DMS153 treated with DMSO at 0.1 percent for 48 hours (cell line): ENCODE results near the gene LAMC2.
"Not testable (repeated sequence)": the region's sequence is repeated elsewhere in the genome, so short reads cannot be mapped to it uniquely, and the experiment has no call there.

Experiments
- DNase-seq: peaks from one replicate; lab custom pipeline; 2025; ENCODE audit not compliant: unreplicated experiment; lab: John Stamatoyannopoulos, UW

The LAMC2 gene

GRCh38 chr1:183255073-183255472, 69.0 kb downstream of the LAMC2 start:
- DNase-seq, result no peak

- no peak for DNase-seq
These were observed 73.9 kb downstream of the LAMC2 start for GRCh38 chr1:183259924-183260323.

- DNase-seq, result no peak
These were observed 76.7 kb downstream of the LAMC2 start for GRCh38 chr1:183262628-183263200.

- DNase-seq, result no peak
These were observed 78.0 kb downstream of the LAMC2 start for GRCh38 chr1:183263886-183264602.

- DNase-seq, result no peak
These were observed 81.8 kb downstream of the LAMC2 start for GRCh38 chr1:183267646-183268431.

GRCh38 chr1:183270541-183271141, 84.6 kb downstream of the LAMC2 start:
- no peak for DNase-seq

GRCh38 chr1:183272390-183272848, 86.4 kb downstream of the LAMC2 start:
- no peak for DNase-seq

GRCh38 chr1:183273300-183273699, 87.2 kb downstream of the LAMC2 start:
- no peak for DNase-seq

GRCh38 chr1:183273984-183274383, 87.9 kb downstream of the LAMC2 start:
- DNase-seq, result not testable (repeated sequence)

GRCh38 chr1:183274836-183275235, 88.8 kb downstream of the LAMC2 start:
- no peak for DNase-seq

- no peak for DNase-seq
These were observed 89.3 kb downstream of the LAMC2 start for GRCh38 chr1:183275322-183275721.

- DNase-seq, result no peak
These were observed 90.5 kb downstream of the LAMC2 start for GRCh38 chr1:183276386-183277080.

GRCh38 chr1:183277821-183278738, 92.0 kb downstream of the LAMC2 start:
- DNase-seq, result no peak

GRCh38 chr1:183278739-183279591, 92.9 kb downstream of the LAMC2 start:
- DNase-seq, result no peak

- DNase-seq, result no peak
These were observed 93.8 kb downstream of the LAMC2 start for GRCh38 chr1:183279835-183280234.

- DNase-seq, result no peak
These were observed 95.0 kb downstream of the LAMC2 start for GRCh38 chr1:183281039-183281438.

GRCh38 chr1:183281553-183282091, 95.6 kb downstream of the LAMC2 start:
- DNase-seq, result peak; percentile 81

GRCh38 chr1:183282101-183282855, 96.2 kb downstream of the LAMC2 start:
- no peak for DNase-seq
